Measurements from ENCODE around the gene XIAP.
A peak's percentile ranks its signal among the peaks of the same experiment; 100 is the strongest.

The XIAP gene

GRCh38 chrX:123961268-123962005, 101.6 kb downstream of the XIAP start, which contains the start of gene STAG2:
Gene STAG2, plus strand, starts transcription at chrX:123961706. Its CDS starts 60,922 bp downstream, at chrX:124022628.
- peak; percentile 93 for DNase-seq

GRCh38 chrX:123962006-123962467, 102.2 kb downstream of the XIAP start:
- no peak for DNase-seq

GRCh38 chrX:123962794-123963373, 103.0 kb downstream of the XIAP start:
- DNase-seq, result peak; percentile 96

All from fibroblast of skin of right biceps (primary cell).